Left forelimb (tissue), 1 donor: ENCODE results near the gene COQ10A.

Experiments
- DNase-seq: peaks from one replicate; pipeline ENCODE4 v3.0.0-alpha.2; 2018; ENCODE audit warnings: low spot score

COQ10A gene

DNA sequence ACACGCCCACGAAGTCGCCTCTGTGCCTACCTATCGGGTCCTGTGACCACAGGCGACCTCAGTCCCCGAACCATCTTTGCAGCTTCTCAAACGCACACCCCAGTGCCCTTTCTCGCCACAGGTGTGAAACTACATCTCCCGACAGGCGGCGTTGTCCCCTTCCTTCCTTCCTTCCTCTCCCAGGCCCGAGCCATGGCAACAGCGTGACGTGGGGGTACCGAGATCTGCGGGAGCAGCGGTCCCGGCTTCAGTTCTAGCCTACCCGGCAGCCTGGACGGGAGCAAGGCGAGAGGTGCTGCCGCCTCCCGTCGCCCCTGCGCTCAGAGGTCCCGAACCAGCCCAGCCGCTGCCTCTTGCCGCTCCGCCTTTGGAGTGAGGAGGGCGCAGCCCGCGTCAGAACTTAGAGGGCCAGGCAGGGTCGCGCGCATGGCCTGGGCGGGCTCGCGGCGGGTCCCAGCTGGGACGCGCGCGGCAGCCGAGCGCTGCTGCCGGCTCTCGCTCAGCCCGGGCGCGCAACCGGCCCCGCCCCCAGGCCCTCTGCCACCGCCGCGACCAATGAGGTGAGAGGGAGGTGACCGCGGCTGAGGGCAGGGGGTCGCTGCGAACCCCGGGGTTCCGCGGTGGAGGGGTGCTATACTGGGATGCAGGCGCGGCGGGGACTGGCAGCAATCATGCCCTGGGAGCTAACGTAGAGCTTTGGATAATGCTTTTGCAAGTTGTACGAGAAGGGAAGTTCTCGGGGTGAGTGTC lies at the start of gene COQ10A:
Gene COQ10A, plus strand, starts transcription at position 250 of the 750 bp plus-strand sequence. Its CDS starts 177 bp downstream, at position 427.
- peak; percentile 93 for DNase-seq

DNA sequence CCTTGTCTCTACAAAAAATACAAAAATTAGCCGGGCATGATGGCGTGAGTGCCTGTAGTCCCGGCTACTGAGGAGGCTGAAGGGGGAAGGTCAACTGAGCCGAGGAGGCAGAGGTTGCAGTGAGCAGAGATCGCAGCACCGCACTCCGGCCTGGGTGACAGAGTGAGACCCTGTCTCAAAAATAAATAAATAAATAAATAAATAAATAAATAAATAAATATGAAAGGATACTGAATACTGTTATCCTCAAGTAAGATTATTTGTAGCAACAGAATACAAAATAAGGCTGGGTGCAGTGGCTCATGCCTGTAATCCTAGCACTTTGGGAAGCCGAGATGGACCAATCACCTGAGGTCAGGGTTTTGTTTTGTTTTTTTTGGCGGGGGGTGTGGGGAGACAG lies 46.9 kb upstream of the COQ10A start:
- no peak for DNase-seq

DNA sequence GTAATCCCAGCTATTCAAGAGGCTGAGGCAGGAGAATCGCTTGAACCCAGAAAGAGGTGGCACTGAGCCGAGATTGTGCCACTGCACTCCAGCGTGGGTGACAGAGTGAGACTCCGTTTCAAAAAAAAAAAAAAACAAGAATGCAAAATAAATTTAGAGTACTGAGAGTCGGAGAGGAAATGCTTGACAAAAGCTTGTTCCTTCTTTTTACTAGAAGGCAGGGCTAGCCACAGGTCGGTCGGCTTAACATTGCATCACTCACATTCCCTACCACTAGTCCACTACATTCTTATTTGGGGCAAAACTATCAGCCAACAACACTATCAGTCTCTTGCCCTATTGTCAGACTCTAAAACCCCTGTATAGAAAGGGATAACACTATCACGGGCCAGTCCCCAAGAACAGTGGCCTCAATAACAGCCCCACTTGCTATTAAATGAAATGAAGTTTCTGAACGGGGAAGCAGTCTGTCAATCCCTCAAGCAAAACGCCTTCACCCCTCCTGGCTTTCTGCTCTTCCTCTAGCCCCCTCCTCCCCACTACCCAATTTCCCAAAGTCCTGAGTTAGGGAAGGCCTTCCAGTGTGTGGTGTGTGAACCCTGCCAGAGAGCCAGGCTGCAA lies 46.0 kb upstream of the COQ10A start:
- DNase-seq, result no peak

DNA sequence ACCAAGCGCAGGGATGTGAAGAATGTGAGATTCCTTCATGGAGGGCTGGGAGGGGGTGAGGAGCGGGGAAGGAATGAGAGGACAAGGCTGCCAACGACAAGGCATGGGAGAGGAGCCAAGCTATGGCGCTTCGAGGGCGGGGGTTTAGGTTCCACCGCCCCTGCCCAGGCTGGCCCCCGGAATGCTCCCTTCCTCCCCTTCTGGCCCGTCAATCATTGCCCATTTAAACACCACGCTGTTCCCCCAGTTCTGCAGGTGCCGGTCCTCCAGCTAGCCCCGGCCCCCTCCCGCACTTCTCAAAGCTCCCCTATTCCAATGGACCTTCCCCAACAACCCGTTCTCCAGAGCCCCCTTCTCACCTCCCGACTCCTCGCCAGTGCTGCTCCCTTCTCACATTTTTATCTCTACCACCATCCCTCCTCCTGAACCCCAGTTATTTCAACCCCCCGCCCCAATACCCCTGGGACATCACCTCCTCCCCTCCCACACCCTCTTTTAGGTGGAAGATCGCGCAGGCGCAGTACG lies 45.4 kb upstream of the COQ10A start:
- peak; percentile 81 for DNase-seq

DNA sequence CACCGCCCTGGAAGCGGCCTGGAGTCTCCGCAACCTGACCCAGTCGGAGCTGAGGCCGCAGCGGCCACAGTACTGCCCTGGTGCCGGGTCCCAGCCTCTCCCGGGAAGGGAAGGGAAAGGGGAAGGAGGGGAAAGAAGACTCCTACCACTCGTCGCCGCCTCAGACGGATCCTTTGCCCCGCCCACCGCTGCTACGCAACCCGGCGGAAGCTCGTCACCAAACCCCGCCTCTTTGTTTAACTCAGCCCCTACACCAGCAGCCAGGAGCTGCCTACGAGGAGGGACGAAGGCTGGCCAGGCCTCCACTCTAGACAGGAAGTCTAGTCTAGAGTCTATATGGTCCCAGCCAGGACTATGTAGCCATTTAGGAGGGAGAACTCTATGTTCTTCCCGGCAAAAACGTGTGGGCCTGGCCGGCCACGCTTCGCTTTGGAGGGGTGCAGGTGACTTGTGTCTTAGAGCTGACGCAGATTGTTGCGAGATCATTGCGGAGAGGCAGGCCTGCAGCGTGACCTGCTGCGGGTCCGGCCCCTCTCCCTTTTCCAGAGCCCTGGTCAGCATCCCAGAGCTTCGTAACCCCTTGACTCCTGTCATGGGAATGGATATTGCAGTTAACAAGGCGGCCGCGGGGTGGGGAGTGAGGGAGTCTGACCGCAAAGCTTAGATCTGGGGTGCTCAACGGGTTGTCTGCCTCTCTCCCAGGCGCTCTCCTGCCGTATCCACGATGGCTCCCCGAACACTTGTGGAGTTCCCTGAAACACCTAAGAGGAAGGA lies 44.8 kb upstream of the COQ10A start, which contains the start of gene RNF41:
Gene RNF41, minus strand, starts transcription at position 166 of the 774 bp plus-strand sequence. CDS start 7,875 bp downstream, outside the sequence.
- DNase-seq, result peak; percentile 98

DNA sequence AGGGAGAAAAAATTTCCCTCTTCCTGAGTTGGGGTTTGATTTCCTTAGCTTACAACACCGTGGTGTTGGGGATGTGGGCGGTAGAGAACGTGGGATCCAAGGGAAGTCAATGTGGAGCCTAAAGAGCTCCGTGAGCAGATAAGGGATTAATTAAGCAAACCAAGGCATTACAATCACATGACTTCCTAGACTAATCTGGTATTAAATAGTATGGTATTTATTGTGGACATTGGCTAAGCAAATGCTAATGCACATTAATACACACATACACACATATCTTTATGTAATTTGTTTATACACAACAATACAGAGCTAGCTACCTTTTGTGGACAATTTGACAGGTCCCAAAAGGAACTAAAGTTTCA lies 44.2 kb upstream of the COQ10A start:
- no peak for DNase-seq

DNA sequence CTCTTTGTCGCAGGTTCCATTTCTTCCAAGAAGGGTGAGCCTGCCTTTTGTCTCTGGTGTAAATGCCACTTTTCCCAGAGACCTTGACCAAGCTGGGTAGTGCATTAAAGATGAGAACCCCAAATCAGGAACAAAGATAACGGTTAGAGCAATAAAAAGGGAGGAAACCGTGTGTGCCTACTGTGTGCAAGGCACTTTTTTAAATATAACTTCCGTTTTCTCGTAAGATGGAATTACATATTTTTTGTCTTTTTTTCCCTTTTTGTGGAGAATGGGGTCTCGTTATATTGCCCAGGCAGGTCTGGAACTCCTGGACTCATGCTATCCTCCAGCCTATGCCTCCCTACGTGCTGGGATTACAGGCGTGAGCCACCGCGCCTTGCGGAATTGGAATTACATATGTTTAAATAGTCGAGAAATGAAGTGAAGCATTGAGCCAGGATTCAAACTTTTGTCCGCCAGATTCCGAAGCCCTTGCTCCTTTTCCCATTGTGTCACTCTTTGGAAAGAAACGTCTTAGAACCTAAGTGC lies 43.1 kb upstream of the COQ10A start:
- no peak for DNase-seq

DNA sequence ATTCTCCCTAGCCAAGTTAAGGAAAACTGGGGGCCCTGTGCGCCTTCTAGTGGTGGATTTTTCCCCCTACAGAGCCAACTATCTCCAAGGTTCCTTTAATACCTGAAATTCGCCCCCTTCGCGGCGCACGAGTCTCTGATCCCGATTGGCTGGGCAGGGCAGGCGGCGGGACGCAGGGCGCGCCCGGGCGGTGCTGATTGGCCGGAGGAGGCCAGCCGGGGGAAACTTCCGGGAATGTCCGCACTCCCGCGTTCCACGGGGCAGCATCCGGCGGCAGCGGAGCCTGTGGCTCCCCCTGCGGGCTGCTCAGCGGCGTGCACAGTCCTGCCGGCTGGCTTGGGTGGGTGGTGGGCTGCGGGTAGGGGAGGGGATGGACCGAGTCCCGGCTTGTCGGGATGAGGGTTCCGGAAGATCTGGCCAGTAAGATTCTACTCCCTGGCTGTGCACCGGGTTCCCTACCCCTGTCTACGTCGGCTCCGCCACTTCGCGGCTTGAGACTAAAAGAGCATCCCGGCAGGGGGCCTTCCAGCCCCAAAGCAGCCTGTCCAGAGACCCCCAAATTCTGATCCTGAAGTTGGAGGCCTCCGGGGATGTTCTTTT lies 42.5 kb upstream of the COQ10A start, which contains the start of gene NABP2:
Gene NABP2, plus strand, starts transcription at position 241 of the 600 bp plus-strand sequence. CDS start 515 bp downstream, outside the sequence.
- peak; percentile 99 for DNase-seq

DNA sequence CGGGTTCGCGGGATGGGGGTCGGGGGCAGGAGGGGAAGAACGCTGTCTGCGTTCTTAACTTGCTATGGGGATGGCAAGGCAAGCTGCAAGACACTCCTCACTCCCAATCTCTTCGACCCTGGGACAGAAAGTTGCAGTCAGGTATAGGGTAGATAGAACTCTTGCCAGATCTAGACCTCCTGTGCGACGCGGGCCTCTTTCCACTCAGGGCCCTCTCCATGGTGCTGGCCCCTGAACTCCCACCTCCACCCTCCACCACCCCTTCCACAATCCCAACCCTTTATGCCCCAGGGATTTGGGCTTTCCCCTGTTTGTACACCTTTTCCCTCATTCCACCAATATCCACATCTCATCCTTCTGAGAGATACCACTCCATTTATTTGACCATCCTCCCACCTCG lies 41.8 kb upstream of the COQ10A start:
- no peak for DNase-seq

DNA sequence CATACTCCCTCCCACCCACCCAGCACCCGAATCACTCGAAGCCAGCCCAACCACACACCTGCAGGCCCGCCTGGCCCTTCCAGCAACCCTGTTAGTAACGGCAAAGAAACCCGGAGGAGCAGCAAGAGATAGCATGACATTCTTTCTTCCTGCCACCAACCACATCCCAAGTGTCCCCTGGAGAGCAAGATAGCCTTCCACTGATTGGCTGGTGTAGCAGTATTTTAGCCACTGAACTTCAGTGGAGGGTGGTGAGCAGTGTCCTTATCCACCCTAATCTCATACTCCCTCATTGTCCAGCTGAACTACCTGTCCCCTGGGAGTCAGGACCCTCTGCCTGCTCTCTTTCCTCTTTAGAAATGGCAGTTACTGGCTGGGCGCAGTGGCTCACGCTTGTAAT lies 37.7 kb upstream of the COQ10A start:
- DNase-seq, result no peak

DNA sequence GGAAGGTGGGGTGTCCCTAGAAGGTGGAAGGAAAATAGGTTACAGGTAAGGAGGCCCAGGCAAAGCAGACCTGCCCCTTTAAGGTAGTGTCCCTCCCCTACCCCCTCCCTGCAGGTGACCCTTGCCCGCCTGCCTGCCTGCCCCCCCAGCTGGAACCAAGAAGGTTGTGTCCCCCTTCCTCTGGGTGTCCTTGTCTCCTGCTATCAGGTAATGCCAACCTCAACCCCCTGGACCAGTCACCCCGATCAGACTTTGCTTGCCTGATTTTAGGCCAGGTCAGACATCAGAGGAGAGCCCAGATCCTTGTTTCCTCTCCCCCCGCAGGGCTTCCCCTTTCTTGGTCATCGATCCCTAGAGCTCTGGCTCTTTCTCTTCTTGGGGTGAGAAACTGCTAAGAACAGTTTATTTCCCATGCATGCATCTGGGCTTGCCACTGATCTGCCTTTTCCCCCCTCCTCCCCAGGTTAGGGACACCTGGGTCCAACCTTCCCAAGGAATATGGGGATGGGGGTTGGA lies 36.8 kb upstream of the COQ10A start, which contains the start of gene SLC39A5:
Gene SLC39A5, plus strand, starts transcription at position 136 of the 516 bp plus-strand sequence. CDS start 1,224 bp downstream, outside the sequence.
- DNase-seq, result no peak

DNA sequence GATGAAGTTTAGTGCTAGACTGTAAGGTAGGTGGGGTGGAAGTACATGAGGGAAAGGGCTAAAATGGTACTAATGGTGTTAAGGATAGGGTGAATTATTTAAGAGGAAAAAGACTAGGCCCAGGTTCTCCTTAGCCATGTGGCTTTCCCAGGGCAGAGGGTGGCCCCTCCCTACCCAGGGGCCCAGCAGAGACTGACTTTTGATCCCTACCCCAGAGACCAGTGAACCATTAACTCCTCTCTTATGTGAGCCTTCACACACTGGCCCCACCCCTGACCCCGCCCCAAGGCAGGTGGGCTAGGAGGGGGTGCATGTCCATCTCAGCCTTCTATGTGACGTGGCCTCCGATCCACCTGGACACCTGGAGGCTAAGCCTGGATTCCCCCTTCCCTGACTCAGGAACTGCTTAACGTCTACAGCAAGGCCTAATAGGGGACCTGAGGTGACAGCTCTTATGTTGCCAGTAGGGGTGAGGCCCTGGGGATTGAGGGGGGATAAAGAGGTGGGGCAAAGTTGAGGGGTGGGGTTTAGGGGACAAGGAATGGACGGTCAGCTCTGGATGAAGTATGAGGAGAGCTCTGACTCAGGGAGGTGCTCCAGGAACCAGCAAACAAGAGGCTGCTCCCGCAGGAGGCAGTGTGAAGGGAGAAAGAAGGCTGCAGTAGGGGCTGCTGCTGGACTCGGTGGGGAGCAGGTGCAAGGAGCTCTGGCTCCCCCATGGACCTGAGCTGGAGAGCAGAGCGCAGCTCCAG lies 36.1 kb upstream of the COQ10A start:
- no peak for DNase-seq

DNA sequence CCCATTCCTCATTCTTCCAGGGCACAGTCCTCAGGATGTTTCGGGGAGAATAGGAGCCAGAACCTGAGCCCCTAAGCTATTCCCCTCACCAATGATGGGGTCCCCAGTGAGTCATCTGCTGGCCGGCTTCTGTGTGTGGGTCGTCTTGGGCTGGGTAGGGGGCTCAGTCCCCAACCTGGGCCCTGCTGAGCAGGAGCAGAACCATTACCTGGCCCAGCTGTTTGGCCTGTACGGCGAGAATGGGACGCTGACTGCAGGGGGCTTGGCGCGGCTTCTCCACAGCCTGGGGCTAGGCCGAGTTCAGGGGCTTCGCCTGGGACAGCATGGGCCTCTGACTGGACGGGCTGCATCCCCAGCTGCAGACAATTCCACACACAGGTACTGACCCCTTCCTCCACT lies 35.6 kb upstream of the COQ10A start:
- no peak for DNase-seq

DNA sequence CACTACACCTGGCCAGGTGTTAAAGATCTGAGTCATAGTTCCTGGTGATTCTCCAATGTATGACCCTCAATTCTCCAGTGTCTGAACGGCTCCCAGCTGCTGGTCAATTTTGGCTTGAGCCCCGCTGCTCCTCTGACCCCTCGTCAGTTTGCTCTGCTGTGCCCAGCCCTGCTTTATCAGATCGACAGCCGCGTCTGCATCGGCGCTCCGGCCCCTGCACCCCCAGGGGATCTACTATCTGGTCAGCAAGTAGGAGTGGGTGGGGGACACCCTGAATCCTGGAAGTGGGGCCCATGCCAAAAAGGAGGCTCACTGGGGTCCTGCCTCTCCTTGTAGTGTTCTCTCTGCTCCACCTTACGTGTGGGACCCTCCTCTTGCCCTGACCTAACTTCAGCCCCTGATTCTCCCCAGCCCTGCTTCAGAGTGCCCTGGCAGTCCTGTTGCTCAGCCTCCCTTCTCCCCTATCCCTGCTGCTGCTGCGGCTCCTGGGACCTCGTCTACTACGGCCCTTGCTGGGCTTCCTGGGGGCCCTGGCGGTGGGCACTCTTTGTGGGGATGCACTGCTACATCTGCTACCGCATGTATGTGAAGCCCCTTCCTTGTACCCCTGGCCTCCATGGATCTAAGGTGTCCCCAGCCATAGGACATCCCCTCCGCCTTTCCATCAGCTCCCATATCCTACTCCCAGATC lies 31.9 kb upstream of the COQ10A start:
- no peak for DNase-seq

DNA sequence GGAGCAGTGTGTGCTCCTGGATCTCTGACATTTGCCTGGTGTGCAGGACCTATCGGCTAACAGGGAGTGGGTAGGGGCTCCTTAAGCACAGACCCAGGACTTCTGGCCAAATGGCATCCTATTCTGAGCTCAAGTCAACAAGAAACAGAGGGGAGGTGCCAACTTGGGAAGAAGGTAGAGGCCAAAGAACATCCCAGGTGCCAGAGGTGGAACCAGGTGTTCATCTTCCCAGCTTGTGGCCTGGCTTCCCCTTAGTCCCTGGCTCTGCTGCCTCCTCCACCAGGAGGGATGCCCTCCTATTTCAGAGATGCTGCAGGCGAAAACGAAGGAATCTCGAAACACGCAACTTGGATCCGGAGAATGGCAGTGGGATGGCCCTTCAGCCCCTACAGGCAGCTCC lies 30.7 kb upstream of the COQ10A start:
- DNase-seq, result no peak

DNA sequence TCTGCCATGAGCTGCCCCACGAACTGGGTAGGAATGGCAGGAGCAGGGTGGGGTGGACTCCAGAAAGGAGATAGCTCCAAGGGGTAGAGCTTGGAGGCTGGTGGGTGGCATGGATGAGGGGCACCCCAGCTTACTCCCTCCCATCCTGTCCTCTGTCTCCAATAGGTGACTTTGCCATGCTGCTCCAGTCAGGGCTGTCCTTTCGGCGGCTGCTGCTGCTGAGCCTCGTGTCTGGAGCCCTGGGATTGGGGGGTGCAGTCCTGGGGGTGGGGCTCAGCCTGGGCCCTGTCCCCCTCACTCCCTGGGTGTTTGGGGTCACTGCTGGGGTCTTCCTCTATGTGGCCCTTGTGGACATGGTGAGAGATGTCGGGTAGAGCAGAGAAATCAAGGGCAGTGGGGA lies 29.8 kb upstream of the COQ10A start:
- DNase-seq, result no peak

DNA sequence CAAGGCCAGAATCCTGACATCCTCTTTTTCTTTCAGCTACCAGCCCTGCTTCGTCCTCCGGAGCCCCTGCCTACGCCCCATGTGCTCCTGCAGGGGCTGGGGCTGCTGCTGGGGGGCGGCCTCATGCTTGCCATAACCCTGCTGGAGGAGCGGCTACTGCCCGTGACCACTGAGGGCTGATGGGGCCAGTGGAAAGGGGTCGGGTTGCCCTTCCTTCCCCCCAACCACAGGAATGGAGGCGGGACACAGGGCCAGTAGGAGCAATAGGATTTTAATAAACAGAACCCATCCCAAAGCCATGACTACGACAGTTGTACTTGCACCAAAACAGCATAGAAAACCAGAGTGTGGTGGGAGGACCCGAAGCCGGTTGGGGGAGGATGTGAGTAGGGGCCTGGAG lies 29.2 kb upstream of the COQ10A start:
- DNase-seq, result no peak

DNA sequence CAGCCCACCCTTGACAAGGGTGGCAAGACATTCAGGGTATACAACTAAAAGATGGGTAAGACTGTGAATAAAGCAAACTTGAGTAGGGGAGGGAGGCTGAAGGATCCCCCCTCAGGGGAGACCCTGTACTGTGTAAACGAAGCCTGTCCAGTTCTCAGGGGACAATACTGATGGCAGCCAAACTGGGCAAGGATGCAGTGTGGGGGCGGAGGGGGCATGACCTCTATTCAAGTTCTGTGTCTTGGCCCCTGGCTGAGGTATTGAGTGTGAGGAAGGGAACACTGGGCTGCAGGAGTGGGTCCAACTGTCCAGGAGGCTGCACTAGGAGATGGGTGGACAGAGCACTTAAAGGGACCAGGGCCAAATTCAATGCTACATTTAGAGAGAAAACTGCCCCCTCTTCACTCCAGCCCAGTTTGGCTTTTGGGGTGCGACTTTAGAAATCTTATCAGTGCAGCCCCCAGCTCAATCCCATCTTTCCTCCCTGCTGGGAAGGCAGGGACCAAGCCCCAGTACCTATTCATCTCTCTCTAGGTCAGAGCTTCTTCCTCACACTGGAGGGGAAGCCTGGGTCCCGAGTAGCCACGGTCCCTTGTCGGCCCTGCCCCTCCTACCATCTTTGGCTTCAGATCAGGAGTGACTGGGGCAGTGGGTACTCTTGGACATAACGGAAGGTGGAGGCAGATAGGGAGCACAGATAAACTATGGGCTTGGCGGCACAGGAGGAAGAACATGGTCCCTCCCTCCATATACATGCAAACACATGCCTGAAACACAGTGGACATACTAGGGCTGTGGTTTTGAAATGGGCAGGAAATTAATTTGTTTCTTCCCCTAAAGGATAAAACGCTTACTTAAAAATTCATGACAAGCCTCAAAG lies 25.1 kb upstream of the COQ10A start:
- DNase-seq, result no peak

DNA sequence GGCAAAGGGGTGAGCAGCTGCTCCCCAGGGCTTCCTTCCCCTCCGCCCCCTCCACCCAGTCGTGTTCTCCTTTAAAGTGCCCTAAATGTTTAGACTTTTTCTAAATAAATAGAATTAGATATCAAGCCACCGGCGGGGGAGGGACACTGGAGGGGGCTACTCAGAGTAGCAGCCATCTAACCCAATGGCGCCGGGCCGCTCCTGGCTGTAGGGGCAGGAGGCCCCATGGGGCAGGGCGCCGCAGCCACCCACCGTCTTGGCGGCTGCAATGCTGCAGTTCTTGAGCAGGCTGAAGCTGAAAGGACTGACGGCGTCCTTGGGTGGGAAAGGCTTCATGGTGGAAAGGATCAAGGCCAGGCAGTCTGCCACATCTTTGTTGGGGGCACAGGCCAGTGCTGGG lies 23.8 kb upstream of the COQ10A start:
- DNase-seq, result no peak
